ENCODE results near the gene ASF1A.

The ASF1A gene

DNA sequence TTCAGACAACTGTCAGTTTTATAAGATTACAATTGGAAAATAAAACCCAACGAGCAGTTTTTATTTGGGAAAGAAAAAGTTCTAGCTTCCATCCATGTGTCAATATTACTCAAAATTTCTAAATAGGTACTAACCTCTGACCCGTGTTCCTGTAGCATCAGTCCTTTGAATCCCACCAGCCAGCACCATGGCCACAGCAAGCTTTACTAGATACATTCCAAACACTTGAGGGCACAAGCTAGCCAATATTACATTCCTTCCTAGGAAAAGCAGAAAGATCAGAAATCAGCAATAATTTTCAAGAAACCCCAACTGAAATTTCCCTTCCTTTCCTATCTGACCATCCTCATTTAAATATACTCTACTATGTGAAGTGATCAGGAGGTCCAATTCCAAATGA, 19.2 kb downstream of the ASF1A start:
- DNase-seq (ENCODE audit: low read depth in 2 of 2): no peak

- no peak for DNase-seq (ENCODE audit: low read depth in 2 of 2)
Observed at GRCh38 chr6:118914598-118914997, 20.6 kb downstream of the ASF1A start.

DNA sequence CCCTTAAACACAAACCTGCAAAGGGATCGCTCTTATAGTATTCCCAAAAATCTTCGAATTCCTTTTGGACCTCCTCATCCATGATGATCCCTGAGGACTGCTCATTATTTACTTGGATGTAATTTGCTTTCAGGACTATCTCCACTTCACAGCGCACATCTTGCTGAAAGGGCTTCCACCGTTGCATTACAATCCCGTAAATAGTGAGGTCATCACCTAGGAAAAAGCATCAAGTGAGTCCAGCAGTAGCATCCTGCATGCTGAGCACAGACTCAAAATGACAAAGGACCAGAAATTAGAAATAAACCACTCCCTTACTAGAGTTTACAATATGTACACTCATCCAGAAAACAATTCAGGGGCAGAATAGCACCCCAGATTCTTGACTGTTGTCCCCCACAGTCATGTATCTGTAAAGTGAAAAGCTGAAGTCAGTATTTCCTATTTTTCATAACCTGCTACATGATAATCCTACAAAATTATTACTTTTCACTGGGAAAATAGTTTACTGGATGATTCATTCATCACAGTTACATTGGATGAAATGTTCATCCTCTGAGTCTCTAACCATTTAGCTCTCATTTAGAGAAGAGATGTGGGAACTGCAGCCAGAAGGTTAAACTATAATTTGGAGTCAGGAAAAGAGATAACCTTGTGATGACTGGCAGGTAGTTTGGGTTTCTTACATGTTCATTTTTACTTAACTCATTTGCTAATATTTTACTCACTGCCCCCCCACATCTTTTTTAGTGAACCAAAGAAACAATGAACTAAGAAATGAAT, 23.8 kb downstream of the ASF1A start:
- DNase-seq (ENCODE audit: low read depth in 2 of 2): no peak

GRCh38 chr6:118918329-118918725, 24.4 kb downstream of the ASF1A start:
- DNase-seq (ENCODE audit: low read depth in 2 of 2): no peak

GRCh38 chr6:118921084-118921483, 27.1 kb downstream of the ASF1A start:
- no peak for DNase-seq (ENCODE audit: low read depth in 2 of 2)

DNA sequence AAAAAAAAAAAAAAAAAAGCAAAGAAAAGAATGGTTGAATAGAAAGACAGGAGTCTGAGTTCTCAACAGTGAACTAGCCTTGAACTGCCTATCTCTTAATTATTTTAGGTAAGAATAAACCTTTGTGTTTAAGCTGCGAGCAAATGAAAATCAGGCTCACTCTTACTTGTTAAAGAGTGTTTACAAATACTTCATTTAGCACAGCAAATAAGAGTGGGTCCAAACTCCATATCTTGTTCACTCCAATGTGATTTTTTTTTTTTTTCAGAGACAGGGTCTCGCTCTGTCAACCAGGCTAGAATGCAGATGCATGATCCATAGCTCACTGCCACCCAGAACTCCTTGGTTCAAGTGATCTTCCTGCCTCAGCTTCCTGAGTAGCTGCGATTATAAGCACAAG, 29.1 kb downstream of the ASF1A start:
- DNase-seq (ENCODE audit: low read depth in 2 of 2): no peak

GRCh38 chr6:118930680-118931079, 36.7 kb downstream of the ASF1A start:
- DNase-seq (ENCODE audit: low read depth in 2 of 2): no peak

- DNase-seq (ENCODE audit: low read depth in 2 of 2): no peak
Observed at GRCh38 chr6:118931436-118931835, 37.5 kb downstream of the ASF1A start.

- DNase-seq (ENCODE audit: low read depth in 2 of 2): no peak
Observed at GRCh38 chr6:118932421-118932820, 38.5 kb downstream of the ASF1A start.

DNA sequence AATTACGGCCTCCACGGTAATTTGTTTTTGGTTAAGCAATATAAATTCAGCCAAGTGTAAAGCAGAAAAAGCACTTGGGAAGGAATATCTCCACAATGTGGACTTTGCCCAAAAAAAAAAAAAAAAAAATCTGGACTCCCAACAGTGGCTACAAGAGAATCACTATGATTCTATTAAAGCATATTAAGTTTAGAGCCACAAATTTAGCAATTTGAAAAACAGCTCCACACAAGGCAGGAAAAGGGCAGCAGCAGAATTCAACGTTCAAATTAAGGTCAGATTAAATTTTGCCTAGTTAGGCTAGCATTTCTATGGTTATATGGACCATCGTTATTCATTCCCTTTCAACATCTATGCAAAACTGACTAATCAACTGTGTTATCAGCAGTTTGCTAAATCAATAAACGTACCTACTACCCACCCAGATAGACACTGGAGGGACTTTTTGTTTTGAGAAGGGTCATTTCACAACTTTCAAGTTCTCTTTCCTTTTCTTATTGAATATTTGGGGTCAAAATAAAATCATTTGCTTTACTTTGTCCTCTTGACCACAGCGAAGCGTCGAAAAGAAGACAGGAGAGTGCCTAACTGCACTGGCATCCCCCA, 40.0 kb downstream of the ASF1A start:
- DNase-seq (ENCODE audit: low read depth in 2 of 2): no peak

DNA sequence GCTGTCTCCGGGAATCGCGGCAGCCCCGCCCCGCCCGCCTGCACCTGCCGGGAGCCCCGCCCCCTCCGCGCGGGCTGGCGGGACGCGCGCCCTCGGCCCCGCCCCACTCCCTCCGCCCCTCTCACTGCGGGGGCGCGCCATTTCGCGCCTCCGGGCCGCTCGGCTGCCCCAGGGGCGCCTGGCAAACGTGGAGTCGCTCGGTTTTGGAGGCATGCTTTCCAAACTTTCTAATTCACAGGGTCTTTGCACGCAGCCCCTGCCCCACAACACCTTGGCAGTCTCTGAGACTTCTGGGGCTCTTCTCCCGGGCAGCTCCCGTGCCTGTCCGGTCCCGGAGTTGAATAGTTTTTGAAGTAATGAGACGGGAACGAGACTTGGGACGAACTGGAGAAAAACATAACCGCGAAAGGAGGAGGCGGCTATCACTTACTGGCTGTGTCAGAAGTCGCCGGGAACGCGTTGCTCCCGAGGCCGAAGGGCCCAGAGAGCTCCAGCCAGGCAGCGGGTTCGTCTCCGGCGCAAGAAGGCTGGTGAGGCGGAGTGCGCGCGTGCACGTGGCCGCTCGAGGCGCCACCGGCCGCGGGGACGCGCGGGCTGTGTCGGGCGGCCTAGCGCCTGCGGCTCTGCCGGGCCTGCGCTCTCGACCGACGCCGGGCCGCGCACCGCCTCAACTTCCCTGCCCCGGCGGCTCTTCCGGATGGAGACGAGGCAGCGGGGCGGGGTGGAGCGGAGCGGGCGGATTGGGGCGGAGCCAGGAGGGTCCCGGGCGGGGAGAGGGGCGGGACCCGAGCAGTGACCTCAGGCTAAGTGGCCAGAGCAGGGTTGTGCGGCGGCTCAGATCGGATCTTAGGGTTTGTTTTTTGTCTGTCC, 40.7 kb downstream of the ASF1A start, which contains the start of gene MCM9:
Gene MCM9, minus strand, starts transcription at position 699 of the 870 bp plus-strand sequence. CDS start 3,436 bp downstream, outside the sequence.
- DNase-seq (ENCODE audit: low read depth in 2 of 2): peak; percentile 75 to 77

DNA sequence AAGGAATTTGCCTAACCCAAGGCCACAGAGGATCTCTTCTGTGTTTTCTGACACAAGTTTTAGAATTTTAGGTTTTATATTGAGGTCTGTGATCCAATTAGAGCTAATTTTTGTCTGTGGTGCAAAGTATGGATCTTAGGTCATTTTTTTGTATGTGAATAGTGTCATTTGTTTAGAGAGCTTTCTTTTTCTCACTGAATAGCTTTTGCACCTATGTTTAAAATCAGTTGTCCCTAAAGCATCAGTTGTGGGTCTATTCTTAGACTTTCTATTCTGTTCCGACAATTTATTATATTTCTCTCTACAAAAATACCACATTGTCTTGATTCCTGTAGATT, 41.3 kb downstream of the ASF1A start:
- DNase-seq (ENCODE audit: low read depth in 2 of 2): no peak

DNA sequence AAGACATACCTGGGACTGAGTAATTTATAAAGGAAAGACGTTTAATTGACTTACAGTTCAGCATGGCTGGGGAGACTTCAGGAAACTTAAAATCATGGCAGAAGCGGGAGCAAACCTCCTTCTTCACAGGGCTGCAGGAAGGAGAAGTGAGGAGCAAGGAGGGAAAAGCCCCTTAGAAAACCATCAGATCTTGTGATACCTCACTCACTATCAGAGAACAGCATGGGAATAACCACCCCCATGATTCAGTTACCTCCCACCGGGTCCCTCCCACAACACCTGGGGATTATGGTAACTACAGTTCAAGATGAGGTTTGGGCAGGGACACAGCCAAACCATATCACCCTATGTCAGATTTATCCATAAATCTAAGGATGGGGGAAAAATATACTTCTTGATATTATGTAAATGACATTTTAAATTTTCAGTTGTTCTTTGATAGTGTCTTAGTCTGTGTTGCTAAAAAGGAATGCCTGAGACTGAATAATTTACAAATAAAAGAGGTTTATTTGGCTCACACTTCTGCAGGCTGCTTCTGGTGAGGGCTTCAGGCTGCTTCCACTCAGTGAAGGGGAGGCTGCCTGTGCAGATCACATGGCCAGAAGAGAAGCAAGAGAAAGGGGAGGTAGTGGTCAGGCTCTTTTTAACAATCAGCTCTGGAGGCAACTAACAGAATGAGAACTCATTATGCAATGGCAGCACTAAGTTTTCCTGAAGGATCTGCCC, 42.2 kb downstream of the ASF1A start:
- no peak for DNase-seq (ENCODE audit: low read depth in 2 of 2)

DNA sequence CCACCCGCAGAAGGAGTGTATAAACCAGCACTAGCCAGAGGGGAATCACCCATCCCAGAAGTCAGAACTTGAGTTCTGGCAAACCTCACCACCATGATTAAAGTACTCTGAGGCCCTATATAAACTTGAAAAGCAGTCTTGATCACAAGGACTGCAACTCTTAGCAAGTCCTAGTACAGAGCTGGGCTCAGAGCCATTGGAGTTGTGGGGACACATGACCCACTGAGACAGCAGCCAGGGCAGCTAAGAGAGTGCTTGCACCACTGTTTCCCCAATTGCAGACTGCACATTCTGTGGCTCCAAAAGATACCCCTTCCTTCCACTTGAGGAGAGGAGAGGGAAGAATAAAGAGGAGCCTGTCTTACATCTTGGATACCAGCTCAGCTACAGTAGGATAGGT, 45.7 kb downstream of the ASF1A start:
- no peak for DNase-seq (ENCODE audit: low read depth in 2 of 2)

DNA sequence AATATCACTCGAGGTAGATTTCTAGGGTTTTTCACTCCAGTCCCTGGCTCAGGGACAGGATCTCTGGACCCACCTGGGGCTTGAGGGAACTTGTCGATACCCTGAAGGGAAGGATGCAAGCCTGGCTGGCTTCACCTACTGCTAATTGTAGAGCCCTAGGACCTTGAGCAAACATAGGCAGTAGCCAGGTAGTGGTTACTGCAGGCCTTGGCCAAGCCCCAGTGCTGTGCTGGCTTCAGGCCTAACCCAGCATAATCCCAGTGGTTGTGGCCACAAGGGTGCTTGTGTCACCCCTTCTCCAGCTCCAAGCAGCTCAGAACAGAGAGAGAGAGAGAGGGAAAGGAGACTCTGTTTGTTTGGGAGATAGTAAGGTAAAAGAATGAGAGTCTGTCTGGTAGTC, 46.8 kb downstream of the ASF1A start:
- DNase-seq (ENCODE audit: low read depth in 2 of 2): no peak

GRCh38 chr6:118945217-118945616, 51.3 kb downstream of the ASF1A start:
- DNase-seq (ENCODE audit: low read depth in 2 of 2): no peak

GRCh38 chr6:118952683-118953082, 58.7 kb downstream of the ASF1A start:
- DNase-seq (ENCODE audit: low read depth in 2 of 2): no peak

DNA sequence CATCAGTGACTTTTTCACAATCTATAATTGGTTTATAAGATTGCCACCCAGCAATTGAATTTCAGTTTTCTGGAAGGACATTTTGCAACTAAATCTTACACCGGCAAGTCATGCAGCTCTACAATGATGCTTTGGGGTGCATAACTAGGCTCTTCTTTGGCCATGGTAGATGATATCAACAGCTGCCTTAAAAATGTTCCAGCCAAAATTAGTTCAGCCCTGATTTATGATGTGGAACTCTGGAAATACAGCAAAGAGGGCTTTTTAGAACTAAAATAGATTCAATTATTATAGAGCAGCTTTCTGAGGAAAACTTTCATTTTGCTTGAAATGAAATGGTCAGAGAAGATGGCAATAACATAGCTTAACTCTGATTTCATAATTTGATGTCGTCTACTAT, 59.4 kb downstream of the ASF1A start:
- no peak for DNase-seq (ENCODE audit: low read depth in 2 of 2)

All from stimulated activated CD8-positive, alpha-beta memory T cell treated with anti-CD3 and anti-CD28 coated beads, Interleukin-7, amount 100 ng/mL, for 1 hour (primary cell).